ENCODE measurements around the gene GBGT1. TPM values are rescaled to one million over a fixed set of nuclear protein-coding genes. Genes with fewer than 3 reads are reported as not detected.
"Not testable (repeated sequence)": the region's sequence is repeated elsewhere in the genome, so short reads cannot be mapped to it uniquely, and the experiment has no call there.

Gene GBGT1
- 4.3 and 6.6 TPM in 2 replicates for total RNA-seq

DNA sequence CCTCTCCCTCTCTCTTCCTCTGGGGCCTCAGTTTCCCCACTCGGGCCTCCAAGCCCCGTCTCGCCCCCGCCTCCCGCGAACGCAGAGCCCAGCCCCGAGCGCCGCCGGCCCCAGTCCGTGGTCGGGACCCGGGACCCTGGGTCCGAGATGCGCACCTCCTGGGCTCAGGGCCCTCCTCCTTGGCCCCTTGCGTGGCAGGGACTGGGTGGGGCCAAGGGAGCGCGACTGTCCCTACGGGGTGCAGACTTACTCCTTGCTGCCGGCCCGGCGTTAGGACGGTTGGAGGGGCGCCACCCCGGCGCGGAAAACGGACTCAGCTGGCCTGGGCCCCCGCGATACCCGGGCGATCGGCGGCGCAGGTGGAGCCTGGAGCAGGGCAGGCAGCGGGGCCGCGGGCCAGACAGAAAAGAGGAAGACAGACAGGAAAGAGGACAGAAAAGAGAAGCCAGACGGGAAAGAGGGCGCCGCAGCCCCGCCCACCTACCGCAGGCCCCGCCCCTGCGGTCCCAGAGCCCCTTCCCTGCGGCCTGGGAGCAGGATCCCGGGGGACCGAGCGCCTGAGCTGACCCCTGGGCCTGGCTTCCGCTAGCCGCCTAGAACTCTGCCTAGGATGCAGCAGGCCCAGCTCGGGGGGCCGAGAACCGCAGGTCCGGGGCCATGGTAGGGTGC lies at the start of gene GBGT1:
Gene GBGT1, minus strand, starts transcription at position 411 of the 669 bp plus-strand sequence. CDS start 1,502 bp downstream, outside the sequence.
- DNase-seq (ENCODE audit: extremely low read depth, low read depth, low spot score), result no peak

DNA sequence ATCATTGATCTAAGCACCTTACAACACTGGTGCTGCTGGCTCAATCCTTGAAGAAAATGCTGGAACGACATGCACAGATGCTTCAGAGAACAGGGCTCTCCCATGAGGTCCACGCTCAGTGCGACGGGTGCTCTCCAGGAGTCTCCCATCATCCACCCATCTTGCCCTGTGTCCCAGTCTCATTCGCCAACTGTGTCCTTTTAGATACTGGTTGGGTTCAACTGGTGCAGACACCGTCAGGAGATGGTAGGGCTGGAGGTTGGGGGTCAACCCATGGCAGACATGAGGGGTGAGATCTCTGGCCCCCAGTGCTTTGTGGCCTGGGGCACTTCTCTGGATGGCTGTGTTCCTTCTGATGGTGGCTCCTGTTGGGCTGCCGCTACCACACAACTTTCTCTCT lies 46.9 kb upstream of the GBGT1 start:
- no peak for DNase-seq (ENCODE audit: extremely low read depth, low read depth, low spot score)

DNA sequence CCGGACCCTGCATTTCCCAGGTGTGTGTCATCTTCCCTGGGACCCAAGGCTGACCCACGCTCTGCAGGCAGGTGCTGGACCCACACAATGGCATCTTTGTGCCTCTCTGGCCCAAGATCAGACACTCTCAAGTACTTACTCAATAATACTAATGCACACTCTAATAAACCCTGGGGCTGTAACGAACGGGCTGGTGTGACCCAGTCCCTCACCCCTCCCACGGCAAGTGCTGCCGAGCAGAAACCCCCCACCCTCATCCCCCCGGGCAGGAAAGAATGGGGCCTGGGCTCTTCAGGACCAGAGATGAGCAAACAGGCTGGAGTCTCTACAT lies 46.5 kb upstream of the GBGT1 start:
- no peak for DNase-seq (ENCODE audit: extremely low read depth, low read depth, low spot score)

DNA sequence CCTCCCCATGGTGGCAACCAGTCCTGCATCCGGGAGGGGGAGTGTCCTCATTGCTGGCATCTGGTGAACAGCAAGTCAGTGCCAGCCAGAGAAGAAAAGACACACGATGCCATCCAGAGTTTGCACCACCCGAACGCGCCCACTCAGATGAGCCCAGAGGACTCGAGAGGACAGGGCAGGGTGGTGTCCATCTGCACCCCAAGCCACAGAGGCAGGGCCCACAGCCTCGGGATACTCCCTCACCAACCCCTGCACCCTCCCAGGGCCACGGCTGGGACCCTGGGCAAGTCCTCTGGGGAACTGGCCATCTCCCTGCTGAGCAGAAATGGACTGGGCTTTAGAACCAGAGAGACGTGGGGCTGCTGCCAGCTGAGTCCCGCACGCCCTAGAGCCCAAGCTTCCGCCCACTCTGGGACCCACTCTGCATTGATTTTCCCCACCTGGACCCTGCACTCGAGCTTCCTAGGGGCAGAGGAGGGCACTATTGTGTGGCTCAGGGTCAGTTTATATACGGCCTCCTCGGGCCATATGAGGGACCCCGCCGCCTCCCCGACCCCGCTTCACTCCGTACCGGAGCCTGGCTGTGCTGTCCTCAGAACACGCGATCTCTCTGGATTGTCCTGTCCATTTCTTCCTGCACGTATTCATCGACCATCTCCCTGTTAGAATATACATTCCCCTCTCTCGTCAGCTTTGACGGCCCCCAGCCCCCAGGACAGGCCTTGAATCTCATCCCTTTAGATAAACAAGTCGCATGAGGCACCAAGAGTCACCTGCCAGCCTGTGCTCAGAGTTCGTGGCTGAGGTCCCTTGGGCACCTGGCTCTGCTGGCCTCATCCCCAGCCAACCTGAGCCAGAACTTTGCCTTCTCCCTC lies 45.9 kb upstream of the GBGT1 start:
- not testable (repeated sequence) for DNase-seq (ENCODE audit: extremely low read depth, low read depth, low spot score)

DNA sequence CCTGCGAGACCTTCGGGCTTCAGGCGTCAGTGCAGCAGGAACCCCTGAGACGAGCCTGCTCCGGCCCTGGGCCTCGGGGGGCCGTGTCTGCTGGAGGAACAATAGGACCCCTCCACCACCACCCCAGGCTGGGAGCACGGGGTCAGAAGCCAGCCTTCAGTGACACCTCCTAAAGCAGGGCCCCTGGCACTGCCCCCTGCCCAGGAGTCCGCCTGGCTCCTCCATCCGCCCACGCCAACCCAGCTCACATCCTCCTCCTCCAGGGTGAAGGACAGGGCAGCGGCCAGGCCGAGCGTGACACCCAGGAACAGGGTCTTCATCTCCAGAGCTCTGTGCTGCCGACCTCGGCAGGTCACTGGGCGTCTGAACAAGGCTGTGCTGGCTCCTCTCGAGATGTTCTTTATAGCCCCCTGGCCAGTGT lies 45.2 kb upstream of the GBGT1 start, which contains the start of gene OBP2B:
Gene OBP2B, minus strand, starts transcription at position 371 of the 421 bp plus-strand sequence. Its CDS starts 51 bp downstream, at position 320.
- not testable (repeated sequence) for DNase-seq (ENCODE audit: extremely low read depth, low read depth, low spot score)

DNA sequence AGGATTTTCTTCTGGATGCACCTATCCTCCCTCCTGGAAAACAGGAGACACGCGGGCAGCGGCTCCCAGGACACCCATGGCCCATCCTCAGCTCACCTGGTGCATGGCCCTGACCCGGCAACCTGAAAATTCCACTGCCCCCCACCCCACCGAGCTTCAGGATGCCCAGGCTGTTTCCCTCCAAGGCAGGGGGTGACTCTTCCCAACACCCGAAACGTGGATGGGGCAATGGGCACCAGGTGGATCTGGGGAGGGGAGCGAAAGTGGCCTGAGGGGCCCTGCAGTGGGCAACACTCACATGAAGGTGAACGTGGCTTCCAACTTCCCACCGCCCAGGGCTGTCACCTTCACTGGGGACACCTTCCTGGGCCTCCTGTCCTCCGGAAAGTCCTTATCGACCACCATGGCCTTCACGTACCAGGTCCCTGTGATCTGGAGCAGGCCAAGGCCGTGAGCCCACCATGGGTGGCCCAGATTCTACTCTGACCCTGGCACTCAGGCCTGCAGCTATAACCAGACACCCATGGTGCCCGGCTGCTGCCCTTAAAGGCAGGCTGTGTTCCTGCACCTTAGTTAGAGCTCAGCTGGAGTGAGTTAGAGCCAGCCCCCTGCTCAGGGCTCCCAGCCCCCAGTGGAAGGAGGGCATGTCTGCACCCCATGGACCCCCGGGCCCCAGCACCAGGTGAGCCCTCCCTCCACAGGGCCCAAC lies 44.6 kb upstream of the GBGT1 start:
- DNase-seq (ENCODE audit: extremely low read depth, low read depth, low spot score), result not testable (repeated sequence)

DNA sequence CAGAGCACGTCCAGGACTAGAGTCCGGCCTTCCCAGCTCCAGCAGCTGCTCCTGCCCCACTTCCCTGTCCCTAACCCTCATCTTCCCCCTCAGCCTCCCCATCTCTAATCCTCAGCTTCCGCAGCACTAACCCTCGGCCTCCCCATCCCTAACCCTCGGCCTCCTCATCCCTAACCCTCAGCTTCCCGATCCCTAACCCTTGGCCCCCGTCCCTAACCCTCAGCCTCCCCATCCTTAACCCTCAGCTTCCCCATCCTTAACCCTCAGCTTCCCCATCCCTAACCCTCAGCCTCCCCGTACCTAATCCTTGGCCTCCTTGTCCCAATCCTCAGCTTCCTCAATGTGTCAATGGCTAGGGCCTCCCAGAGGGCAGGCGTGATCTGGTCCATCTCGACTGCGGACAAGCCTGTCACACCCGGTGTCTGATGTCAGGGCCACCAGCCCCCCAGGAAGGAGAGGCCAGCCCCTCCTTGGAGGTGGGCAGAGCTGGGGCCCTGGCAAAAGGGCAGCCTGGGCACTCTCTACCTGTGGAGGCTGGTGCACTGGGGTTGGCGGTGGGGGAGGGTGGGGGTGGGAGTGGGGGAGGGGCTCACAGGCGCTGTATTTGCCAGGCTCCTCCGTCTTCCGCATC lies 43.9 kb upstream of the GBGT1 start:
- DNase-seq (ENCODE audit: extremely low read depth, low read depth, low spot score), result no peak

DNA sequence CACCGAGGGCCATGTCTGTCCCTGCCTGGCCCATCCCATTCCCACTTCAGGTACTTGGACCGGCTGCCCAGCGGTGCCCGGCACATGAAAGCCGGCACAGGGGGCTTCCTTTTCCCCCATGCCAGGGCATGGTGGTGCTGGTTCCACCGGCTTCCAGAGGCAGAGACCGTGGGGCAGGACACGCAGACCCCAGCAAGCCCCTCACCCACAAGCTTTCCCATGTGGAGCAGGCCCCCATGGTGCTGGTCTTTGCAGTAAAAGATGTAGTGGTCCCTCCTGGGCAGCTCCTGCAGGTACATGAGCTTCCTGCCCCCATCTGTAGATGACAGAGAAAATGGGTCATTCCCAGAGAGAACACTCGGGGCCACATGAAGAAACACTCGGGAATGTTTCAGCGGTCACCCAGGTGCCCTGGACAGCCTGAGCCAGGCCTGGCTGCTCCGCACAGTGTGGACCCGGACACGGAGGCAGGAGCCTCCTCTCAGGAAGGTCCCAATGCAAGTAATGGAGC lies 43.4 kb upstream of the GBGT1 start:
- DNase-seq (ENCODE audit: extremely low read depth, low read depth, low spot score), result no peak

DNA sequence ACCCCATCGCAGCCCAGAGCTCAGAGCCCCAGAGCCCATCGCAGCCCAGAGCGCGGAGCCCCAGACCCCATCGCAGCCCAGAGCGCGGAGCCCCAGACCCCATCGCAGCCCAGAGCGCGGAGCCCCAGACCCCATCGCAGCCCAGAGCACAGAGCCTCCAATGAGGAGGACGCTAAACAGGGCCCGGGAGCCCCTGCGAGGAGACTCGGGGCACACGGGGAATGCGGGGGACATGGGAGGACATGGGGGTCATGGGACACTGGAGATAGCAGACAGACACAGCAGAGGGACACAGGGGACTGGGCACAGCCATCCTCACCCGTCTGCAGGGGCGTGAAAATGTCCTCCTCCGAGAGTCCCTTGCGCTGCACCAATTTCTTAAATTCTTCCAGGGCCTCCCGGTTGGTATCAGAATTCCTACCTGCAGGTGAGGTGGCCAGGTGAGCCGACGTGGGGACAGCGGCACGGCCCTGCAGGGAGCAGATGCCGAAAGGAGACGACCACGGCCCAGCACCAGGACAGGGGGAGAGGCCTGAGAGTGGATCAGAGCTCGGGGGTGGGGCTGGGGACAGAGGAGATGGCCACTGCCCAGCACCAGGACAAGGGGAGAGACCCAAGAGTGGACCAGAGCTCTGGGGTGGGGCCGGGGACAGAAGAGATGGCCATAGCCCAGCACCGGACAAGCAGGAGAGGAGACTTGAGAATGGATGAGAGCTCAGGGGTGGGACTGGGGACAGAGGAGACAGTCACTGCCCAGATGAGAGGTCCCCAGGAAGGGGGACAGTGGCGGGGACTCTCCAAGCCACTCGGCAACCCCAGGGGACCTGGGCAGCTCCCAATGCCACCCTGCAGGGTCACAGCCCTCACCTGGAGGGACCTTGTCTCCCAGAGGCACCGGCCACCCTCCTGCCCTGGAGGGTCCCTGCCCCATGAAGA lies 42.5 kb upstream of the GBGT1 start:
- DNase-seq (ENCODE audit: extremely low read depth, low read depth, low spot score), result no peak

DNA sequence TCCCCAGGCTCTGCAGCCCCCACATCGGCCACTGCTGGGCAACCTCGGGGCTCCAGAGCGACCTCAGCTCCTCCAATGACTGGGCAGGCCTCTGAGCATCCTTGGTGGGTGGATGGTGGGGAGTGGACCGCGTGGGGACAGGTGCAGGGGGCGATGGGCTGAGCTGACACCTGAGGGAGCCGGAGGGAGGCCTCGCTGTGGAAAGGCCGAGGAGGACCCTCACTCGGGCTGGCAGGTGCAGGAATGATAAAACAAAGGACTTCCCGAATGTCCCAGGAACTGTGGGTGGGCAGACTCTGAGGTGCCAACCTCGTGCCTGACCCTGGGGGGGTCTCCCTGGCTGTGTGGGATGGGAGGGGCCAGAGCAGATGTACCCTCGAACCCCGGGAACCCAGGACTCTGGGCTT lies 41.8 kb upstream of the GBGT1 start:
- not testable (repeated sequence) for DNase-seq (ENCODE audit: extremely low read depth, low read depth, low spot score)

DNA sequence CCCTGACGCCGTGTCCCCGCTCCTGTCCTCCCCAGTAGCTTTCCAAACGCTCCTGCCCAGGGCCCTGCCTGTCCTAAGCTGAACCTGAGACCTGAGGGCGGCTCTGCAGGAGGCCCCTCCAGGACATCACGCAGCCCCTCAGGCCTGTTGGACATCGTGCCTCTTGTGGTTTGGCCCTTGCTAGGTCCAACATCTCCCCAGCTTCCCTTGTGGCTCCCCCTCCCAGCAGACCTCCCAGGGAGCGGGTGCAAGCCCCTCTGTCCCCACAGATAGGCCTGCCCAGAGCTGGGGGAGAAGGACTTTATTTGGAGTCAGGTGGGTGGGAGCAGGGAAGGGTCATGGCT lies 41.3 kb upstream of the GBGT1 start:
- no peak for DNase-seq (ENCODE audit: extremely low read depth, low read depth, low spot score)

DNA sequence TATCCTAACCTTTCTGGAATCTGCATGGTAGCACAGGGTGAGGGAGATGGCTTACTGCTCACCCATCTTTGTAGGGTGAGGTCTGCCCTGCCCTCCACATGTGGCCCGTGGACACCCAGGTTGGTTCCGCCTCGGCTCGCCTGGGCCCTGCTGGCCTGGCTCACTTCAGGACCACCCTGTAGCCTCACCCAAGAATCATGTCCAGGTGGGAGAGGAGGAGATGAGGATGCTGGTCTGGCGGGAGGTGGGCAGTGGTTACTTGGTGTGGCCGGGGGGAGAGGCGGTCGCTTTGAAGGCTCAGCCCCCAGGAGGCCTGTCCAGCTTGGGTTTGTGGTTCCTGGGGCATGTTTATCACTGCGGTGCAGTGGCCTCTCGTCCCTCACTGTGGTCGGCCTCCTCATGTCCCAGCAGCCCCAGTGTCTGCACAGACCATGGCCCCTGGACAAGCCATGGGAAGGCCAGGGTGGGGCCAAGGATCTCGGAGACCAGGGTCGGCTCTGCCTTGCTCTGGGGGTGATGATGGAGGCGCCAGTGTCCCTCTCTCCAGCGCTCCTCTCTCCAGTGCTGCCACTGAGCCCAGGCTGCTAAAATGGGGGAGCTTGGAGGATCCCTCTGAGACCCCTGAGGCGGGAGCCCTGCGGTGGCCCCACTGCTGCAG lies 40.8 kb upstream of the GBGT1 start:
- no peak for DNase-seq (ENCODE audit: extremely low read depth, low read depth, low spot score)

DNA sequence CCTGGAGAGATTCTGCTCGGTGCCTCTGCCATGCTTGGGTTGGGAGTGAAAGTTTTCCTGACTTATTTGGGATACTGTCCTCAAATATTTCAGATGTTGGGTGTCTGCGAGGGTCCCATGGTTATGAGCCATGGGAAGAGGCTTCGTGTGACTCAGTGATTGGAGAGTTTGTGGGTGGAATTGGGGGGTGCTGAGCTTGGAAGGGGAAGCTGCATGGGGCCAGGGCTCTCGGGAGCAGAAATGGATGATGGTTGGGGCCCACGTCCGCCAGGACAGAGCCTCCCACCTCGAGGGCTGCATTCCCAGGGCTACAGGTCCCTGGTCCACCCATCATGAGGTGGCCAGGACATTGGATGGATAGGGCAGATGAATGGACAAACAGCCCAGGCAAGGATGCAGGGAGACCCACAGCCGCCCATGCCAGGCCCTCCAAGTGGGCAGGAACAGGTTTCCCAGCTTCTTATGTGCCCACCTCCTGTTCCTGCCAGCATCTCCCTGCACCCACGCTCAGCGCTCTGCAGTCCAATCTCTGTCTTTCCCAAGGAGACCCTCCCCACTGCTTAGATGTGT lies 39.9 kb upstream of the GBGT1 start:
- no peak for DNase-seq (ENCODE audit: extremely low read depth, low read depth, low spot score)

DNA sequence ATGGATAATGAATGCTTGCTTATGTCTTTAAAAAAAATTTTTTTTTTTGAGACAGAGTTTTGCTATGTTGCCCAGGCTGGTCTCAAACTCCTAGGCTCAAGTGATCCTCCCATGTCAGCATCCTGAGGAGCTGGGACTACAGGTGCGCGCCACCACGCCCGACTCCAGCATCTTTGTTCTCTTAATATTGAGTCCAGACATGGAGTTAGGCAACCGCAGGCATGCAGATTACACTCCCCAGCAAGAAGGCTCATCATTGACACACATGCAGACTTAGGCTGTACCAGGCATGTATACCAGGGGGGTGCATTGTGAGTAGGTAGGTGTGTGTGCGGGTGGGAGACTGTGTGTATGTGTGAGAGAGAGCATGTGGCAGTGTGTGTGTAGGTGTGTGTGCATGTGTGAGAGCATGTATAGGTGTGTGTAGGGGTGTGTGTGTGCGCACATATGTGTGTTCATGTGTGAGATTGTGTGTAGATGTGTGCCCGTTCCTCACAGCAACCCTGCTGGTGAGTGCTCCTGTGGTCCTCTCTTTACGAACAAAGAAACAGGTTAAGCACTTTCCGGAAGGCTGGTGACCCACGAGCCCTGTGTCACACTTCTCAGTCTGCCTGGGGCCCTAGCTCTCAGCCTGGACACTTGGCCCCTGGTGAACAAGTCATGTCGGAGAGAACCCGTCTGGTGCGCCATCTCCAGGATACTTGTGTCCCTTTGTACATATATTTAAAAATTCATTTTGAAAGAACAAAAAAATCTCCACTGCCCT lies 39.2 kb upstream of the GBGT1 start:
- no peak for DNase-seq (ENCODE audit: extremely low read depth, low read depth, low spot score)

DNA sequence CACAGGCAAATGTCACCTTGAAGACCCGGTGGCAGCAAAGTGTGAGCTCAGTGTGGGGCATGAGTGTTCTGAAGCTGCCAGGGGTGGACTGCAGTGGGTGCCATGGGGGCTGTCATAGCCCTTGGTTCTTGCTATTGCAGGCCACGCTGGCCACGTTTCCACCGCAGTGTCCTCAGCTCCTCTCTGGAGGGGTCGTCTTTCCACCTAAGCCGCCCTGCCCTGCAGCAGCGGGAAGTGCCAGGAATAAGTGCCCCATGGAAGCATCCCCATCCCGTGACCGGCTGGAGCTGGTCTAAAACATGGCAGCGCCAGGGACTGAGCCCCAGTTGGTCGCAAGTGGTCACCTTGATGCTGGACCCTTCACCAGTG lies 38.4 kb upstream of the GBGT1 start:
- no peak for DNase-seq (ENCODE audit: extremely low read depth, low read depth, low spot score)

DNA sequence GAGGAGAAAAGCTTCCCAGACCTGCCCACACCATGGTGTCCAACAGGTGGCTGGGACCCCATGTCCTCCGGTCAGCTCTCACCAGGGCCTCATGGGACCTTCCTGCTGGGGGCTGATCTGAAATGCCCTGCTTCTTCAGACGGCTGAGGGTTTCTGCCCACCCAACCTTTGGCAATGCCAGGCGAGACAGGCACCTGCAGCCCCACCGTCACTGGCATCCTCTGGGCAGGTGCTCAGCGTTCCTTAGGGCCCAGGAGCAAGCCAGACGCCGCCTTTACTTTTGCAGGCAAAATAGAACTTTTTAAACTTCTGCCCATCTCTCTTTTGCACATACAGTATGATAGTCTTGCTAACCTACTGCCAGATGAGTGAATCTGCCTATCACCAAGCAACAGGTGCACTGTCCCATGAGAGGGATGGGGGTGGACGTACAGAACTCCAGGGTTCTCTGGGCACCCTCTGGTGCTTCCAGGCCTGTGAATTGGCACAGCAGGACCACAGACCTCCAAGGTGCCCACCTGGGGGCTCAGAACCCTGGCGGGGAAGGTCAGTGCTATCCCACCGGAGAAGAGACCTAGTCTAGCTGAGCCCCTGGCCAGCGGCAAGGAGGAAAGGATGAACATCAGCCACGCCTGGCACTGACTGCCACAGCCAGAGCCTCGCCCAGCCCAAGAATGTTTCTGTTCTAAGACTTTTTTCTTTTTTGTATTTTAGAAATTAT lies 37.9 kb upstream of the GBGT1 start:
- no peak for DNase-seq (ENCODE audit: extremely low read depth, low read depth, low spot score)

DNA sequence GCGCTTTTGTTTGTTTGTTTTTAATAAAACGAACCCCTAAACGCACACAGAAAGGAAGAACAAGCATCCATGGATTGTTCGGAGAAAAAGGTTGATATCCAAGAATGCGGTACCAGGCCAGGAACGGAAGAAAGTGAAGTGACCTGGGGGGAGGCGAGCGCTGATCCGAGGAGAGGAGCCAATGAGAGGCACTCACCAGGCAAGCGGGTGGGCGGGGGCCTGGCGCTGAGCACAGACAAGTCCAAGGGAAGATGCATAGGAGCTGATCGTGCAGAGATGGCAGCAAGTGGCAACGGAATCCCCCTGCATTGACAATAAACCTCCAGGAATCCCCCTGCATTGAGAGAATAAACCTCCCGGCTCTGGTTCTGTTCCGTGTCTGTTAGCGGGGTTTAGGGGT lies 36.9 kb upstream of the GBGT1 start:
- no peak for DNase-seq (ENCODE audit: extremely low read depth, low read depth, low spot score)
